Prostate gland (tissue), 2 donors: ENCODE measurements around the gene MADD. TPM values are rescaled to one million over a fixed set of nuclear protein-coding genes. Genes with fewer than 3 reads are reported as not detected.

Source experiments
- DNase-seq: peaks from one replicate; pipeline ENCODE4 v3.0.0-alpha.2; 2019; ENCODE audit warnings: low spot score
- H3K27ac ChIP-seq, 2 donors: fragments of 200-600 bp; sonication (generic); 2 replicates each; pipeline ENCODE4 v1.5.1; 2017 to 2019
- H3K27me3 ChIP-seq: fragments of 200-600 bp; sonication (generic); replicated peaks from 2 replicates; pipeline ENCODE4 v1.5.1; 2019; ENCODE audit not compliant: insufficient read depth
- H3K36me3 ChIP-seq, 2 donors: fragments of 200-600 bp; sonication (generic); 1 replicate in 1 of 2; 2 replicates in 1 of 2; pipeline versions ENCODE4 v1.5.1 to v1.8.1; 2017 to 2019
- H3K4me1 ChIP-seq: fragments of 200-600 bp; sonication (generic); replicated peaks from 2 replicates; pipeline ENCODE4 v1.5.1; 2019
- H3K4me3 ChIP-seq, 2 donors: fragments of 200-600 bp; sonication (generic); 2 replicates each; pipeline ENCODE4 v1.5.1; 2017 to 2019
- H3K9me3 ChIP-seq: fragments of 200-600 bp; sonication (generic); 2 replicates; pipeline ENCODE4 v1.5.1; 2017
- POLR2A ChIP-seq: fragments of 450-650 bp; IDR thresholded peaks from one replicate; pipeline ENCODE4 v1.6.1; 2016; ENCODE audit warnings: antibody characterized with exemption, mild to moderate bottlenecking
- POLR2AphosphoS5 ChIP-seq: sonication (generic); formaldehyde crosslinking; IDR thresholded peaks from one replicate; pipeline ENCODE4 v1.6.1; 2017; ENCODE audit warnings: antibody characterized with exemption
- WGBS: methylation state at CpG from one replicate; pipeline ENCODE4 v1.1.5; 2018; 5-methylcytosine and 5-hydroxymethylcytosine counted together
- intact Hi-C: fragments of 100-400 bp; cut with DNase I; formaldehyde crosslinking; loops from one replicate; pipeline ENCODE4 v1.14.2; 2022
- total RNA-seq, 2 donors: library from RNA; depleted of rRNA; stranded (reverse); fragments of >200 nt; gene quantifications; one replicate each; pipeline ENCODE4 v1.1.0, GENCODE V29; 2016
- TF ChIP-seq, protein P1 (sequence below), 4 experiments: fragments of 200-600 bp in 2 of 4; fragments of 450-650 bp in 2 of 4; sonication (generic) in 2 of 4; IDR thresholded peaks; 1 replicate in 3 of 4; 2 replicates in 1 of 4; pipeline ENCODE4 v1.5.1; 2016 to 2019; ENCODE audit warnings: antibody characterized with exemption in 4 of 4, mild to moderate bottlenecking in 2 of 4, moderate library complexity in 2 of 4

Gene MADD
- total RNA-seq, 2 donors from 2014 or later: 53.6 to 87.3 TPM

DNA sequence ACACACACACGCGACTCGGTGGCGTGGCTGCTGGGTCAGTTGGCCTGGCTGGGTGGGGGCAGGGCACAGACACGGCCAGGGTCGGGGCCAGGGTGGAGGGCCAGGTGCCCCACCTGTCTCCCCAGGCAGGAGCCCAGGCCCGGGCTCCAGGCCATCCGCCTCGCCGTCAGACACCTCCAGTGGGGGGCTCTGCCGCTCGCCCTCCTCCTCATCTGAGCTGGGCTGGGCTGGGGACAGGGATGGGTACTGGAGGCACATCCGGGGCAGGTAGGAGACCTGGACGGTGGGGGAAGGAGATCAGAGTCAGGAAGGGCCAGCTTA, 88.8 kb downstream of the MADD start:
- TF ChIP-seq POLR2A (no peak), POLR2AphosphoS5 (no peak)
- TF ChIP-seq, protein P1, sequence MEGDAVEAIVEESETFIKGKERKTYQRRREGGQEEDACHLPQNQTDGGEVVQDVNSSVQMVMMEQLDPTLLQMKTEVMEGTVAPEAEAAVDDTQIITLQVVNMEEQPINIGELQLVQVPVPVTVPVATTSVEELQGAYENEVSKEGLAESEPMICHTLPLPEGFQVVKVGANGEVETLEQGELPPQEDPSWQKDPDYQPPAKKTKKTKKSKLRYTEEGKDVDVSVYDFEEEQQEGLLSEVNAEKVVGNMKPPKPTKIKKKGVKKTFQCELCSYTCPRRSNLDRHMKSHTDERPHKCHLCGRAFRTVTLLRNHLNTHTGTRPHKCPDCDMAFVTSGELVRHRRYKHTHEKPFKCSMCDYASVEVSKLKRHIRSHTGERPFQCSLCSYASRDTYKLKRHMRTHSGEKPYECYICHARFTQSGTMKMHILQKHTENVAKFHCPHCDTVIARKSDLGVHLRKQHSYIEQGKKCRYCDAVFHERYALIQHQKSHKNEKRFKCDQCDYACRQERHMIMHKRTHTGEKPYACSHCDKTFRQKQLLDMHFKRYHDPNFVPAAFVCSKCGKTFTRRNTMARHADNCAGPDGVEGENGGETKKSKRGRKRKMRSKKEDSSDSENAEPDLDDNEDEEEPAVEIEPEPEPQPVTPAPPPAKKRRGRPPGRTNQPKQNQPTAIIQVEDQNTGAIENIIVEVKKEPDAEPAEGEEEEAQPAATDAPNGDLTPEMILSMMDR (IDR thresholded peaks at IDR 0.05): no peak
- no peaks in the 10 kb centered on the region for H3K36me3 ChIP-seq
- H3K27me3 ChIP-seq: no peaks in the 10 kb centered on the region
- intact Hi-C loops: loop anchor here (5.0 to 10.0 kb wide), 2 partner anchors 101 to 474 kb away; partner anchors contain the start of gene NR1H3
- H3K4me1 ChIP-seq: no peaks in the 10 kb centered on the region
- H3K4me3 ChIP-seq: no peak overlapping the region
- H3K27ac ChIP-seq: no peak overlapping the region
- no peak for DNase-seq
- H3K9me3 ChIP-seq: no peaks in the 10 kb centered on the region
- WGBS: 87% methylated on average over 14 of the region's 14 CpGs

DNA sequence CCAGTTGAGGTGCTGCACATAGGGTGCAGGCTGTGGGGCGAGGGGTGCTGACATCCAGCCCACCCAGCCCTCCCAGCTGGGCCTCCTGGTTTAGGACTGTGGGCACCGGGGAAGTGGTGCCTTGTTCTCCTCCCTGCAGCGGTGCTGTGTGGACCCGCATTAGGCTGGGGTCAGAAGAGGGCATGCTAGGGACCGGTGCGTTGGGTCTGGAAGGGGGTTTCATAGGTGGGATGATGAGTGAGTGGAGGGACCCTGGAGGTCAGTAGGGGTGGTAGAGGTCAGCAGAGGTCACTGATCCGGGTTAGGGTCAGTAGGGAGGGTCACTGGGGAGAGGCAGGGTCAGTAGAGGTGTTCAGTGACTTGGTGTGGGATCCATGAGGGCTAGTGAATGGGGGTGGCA, 89.2 kb downstream of the MADD start:
- DNase-seq: no peak
- Histone ChIP-seq H3K9me3 (no peaks in the 10 kb centered on the region), H3K4me3 (no peak overlapping the region), H3K36me3 (no peaks in the 10 kb centered on the region), H3K27me3 (no peaks in the 10 kb centered on the region), H3K4me1 (no peaks in the 10 kb centered on the region), H3K27ac (no peak overlapping the region)
- intact Hi-C loops: loop anchor here (5.0 to 10.0 kb wide), 2 partner anchors 102 to 474 kb away; partner anchors contain the start of gene NR1H3
- no peak for TF ChIP-seq POLR2A
- TF ChIP-seq, protein P1 (IDR thresholded peaks at IDR 0.05): no peak
- TF ChIP-seq POLR2AphosphoS5: no peak
- WGBS: 83% methylated on average over 7 of the region's 7 CpGs

DNA sequence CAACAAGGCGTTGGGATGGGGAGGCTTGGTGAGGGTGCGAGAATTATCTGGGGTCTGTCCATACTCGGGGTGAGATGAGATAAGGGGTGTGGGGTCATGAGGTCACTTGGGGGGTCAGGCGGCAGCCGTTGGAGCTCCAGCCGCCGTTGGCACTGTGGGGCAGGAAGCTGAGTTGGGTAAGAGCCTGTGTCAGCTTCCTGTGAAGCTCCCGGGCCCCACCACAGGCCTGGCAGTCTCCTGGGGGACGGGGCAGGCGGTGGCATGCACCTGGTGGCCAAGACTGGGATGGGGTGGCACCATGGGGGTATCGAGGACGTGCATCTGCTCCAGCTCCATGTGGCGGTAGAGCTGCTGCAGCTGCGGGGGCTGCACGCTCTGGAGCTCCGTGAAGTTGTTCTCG, 89.7 kb downstream of the MADD start:
- intact Hi-C loops: loop anchor here (5.0 to 10.0 kb wide), 2 partner anchors 102 to 475 kb away; partner anchors contain the start of gene NR1H3
- Histone ChIP-seq H3K9me3 (no peaks in the 10 kb centered on the region), H3K4me3 (no peak overlapping the region), H3K4me1 (no peaks in the 10 kb centered on the region), H3K27me3 (no peaks in the 10 kb centered on the region), H3K27ac (no peak overlapping the region), H3K36me3 (no peaks in the 10 kb centered on the region)
- TF ChIP-seq POLR2A: no peak
- no peak for TF ChIP-seq POLR2AphosphoS5
- TF ChIP-seq, protein P1 (IDR thresholded peaks at IDR 0.05): no peak
- DNase-seq: no peak
- 74% methylated on average over 17 of the region's 17 CpGs for WGBS

DNA sequence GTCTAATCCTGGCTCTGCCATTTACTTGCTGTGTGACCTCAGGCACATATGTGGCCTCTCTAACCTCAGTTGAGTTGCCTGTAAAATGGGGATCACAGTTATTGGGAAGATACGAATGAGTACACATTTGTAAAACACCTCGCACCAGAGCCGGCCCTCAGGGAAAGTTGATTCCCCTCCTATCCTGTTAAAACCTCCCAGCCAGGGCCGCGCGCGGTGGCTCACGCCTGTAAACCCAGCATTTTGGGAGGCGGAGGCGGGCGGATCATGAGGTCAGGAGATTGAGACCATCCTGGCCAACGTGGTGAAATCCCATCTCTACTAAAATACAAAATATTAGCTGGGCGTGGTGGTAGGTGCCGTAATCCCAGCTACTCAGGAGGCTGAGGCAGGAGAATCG, 90.4 kb downstream of the MADD start:
- Histone ChIP-seq H3K27me3 (no peaks in the 10 kb centered on the region), H3K9me3 (no peaks in the 10 kb centered on the region), H3K36me3 (no peaks in the 10 kb centered on the region), H3K27ac (no peak overlapping the region), H3K4me3 (no peak overlapping the region), H3K4me1 (no peaks in the 10 kb centered on the region)
- intact Hi-C loops: no loop called here
- WGBS: 90% methylated on average over 15 of the region's 15 CpGs
- TF ChIP-seq, protein P1 (IDR thresholded peaks at IDR 0.05): no peak
- TF ChIP-seq POLR2AphosphoS5 (no peak), POLR2A (no peak)
- no peak for DNase-seq

DNA sequence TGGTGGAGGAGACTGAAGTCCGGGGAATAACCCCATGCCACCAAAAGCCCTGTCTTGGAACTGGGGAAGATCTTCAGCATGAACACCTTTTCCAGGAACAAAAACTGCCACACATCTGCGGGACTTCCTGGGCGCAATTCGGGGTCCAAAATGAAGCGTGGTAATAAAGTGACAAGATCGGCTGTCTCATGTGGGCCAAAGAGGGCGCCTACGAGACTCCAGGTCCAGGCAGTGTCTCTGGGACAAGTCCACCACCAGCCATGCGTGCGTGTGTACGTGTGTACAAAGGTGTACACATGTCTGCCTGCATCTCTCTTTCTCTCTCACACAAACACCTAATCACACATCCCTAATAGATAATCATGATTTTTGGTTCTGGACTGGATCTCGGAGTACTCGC, 91.5 kb downstream of the MADD start:
- H3K27me3 ChIP-seq: no peaks in the 10 kb centered on the region
- no peak for DNase-seq
- WGBS: 77% methylated on average over 13 of the region's 13 CpGs
- no peak overlapping the region for H3K4me3 ChIP-seq
- H3K4me1 ChIP-seq: no peaks in the 10 kb centered on the region
- H3K36me3 ChIP-seq: no peaks in the 10 kb centered on the region
- TF ChIP-seq POLR2AphosphoS5: no peak
- TF ChIP-seq POLR2A: no peak
- TF ChIP-seq, protein P1 (IDR thresholded peaks at IDR 0.05): no peak
- no peaks in the 10 kb centered on the region for H3K9me3 ChIP-seq
- intact Hi-C loops: no loop called here
- no peak overlapping the region for H3K27ac ChIP-seq
